Activated CD4-positive, CD25-positive, alpha-beta regulatory T cell treated with anti-CD3 and anti-CD28 coated beads, Interleukin-2, amount 50 U/mL, for 24 hours (primary cell): ENCODE results near the gene STXBP1.

Source experiments
- ATAC-seq, 2 donors: fragments of 150-1000 bp; cut with Tn5 transposase; one replicate each; pipeline ENCODE4 v1.10.0; 2021; ENCODE audit warnings: mild to moderate bottlenecking in 1 of 2, moderate library complexity in 1 of 2

The STXBP1 gene

DNA sequence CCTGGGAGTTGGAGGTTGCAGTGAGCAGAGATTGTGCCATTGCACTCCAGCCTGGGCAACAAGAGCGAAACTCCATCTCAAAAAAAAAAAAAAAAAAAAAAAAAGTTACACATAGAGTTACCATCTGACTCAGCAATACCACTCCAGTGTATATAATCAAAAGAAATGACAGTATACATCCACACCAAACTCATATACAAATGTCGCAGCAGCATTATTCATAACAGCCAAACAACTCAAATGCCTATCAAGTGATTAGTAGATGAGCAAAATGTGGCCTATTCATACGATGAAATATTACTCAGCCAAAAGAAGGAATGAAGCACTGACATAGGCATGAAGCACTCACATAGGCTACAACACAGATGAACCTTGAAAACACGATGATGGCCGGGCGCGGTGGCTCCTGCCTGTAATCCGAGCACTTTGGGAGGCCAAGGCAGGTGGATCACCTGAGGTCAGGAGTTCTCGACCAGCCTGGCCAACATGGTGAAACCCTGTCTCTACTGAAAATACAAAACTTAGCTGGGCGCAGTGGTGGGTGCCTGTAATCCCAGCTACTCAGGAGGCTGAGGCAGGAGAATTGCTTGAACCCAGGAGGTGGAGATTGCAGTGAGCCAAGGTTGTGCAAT, 9.4 kb downstream of the STXBP1 start:
- peak; percentile 64 to 81 for ATAC-seq

GRCh38 chr9:127626752-127627493, 14.8 kb downstream of the STXBP1 start:
- no peak for ATAC-seq

DNA sequence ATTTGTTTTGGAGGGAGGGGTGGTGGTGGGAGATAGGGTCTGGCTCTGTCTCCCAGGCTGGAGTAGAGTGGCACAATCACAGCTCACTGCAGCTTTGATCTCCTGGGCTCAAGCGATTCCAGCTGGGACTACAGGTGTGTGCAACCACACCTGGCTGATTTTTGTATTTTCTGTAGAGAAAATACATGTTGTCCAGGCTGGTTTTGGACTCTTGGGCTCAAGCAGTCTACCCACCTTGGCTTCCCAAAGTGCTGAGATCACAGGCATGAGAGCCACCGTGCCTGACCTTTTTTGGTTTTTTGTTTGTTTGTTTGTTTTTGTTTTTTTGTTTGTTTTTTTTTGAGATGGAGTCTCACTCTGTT, 15.4 kb downstream of the STXBP1 start:
- ATAC-seq: no peak

- ATAC-seq: no peak
Measured at GRCh38 chr9:127628758-127629467, 16.8 kb downstream of the STXBP1 start.

- ATAC-seq: peak in 1 of 2 donors; percentile 25
Measured at GRCh38 chr9:127629468-127630081, 17.5 kb downstream of the STXBP1 start.

- no peak for ATAC-seq
Measured at GRCh38 chr9:127633216-127633862, 21.3 kb downstream of the STXBP1 start.

DNA sequence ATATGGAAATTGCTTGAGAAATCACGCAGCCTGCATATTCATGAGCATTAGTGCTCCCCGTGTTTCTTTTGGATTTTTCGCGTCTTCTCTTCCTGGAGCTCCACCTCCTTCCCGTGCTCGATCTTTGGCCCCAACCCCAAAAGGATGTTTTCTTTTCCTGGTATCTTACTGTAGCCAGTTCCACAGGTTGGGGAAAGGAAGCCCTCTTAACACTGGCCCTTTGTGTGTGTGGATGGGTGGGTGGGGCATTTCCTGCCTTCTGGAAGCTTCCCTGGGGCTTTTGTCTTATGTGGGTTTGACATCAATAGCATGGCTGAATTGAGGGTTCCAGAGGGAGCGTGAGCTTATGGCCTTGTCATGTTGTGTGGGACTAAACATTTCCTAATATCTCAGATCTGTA, 21.9 kb downstream of the STXBP1 start:
- no peak for ATAC-seq

GRCh38 chr9:127634698-127635097, 22.6 kb downstream of the STXBP1 start:
- ATAC-seq: no peak

GRCh38 chr9:127635201-127635735, 23.2 kb downstream of the STXBP1 start:
- no peak for ATAC-seq

DNA sequence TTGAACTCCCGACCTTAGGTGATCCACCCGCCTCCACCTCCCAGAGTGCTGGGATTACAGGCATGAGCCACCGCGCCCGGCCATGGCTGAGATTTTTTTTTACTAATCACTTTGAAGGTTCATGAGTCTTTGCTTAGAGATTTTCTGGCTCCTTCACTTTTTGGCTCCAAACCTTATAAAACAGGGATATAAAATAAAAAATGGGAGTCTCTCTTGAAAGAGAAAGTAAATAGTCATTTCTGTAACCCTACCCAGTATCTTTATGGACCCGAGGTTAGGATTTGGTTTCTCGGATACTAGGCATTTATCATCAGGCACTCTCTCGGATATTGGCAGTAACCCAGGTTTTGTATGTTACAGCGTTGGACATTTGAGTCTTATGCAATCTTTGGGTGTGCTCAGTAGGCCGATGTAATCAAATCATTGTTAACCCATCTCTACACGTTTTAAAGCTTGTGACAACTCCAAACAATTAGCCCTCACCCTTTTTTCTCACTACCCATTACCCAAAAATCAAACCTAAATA, 25.3 kb downstream of the STXBP1 start:
- no peak for ATAC-seq

DNA sequence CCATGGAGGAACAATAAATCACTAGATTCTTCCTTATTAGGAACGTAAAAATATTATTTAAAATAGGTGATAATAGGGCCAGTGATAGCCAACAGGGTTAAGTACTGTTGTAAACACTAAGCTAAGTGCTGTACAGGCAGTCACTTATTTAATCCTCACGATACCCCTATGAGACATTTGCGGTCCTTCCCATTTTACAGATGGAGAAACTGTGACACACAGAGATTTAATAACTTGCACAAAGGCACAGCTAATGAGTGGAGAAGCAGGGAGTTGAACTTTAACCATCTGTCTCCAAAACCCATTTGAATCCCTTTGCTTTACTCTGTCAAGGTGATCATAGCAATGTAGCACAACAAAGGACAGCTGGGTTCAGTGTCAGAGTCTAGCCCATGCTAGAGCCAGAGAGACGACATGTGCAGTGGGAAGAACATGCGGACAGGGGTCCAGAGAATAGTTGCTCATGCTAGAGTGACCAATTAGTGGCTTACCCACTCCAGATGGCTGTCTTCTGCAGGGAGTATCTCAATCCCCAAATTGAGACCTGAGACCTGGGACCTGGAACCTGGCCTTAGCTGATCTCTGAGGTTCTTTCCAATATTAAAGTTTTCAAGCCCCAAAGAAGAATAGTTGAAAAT, 28.9 kb downstream of the STXBP1 start:
- no peak for ATAC-seq

DNA sequence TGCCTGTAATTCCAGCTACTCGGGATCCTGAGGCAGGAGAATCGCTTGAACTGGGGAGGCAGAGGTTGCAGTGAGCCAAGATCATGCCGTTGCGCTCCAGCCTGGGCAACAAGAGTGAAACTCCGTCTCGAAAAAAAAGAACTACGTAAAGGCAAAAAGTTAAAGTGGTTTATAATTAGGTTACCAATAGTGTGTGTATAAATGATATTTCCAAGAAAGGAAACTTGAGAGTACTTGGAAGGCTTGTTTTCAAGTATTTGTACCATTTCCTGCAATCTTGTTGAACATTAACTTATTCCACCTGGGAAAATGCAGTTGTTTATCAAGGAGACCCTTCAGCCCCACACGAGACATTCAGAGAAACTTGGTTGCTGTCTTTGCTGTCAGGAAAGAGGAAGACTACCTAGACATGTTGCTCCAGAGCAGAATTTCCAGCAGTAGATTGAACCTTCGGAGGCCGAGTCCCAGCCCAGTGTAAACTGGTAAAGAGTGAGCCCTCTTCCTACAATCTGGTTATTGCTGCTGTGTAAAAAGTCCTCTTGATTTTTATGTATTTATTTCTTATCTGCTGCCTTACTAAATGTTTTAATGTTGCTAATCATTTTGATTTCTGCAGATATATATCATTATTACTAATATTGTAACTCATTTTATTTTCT, 30.1 kb downstream of the STXBP1 start:
- no peak for ATAC-seq

DNA sequence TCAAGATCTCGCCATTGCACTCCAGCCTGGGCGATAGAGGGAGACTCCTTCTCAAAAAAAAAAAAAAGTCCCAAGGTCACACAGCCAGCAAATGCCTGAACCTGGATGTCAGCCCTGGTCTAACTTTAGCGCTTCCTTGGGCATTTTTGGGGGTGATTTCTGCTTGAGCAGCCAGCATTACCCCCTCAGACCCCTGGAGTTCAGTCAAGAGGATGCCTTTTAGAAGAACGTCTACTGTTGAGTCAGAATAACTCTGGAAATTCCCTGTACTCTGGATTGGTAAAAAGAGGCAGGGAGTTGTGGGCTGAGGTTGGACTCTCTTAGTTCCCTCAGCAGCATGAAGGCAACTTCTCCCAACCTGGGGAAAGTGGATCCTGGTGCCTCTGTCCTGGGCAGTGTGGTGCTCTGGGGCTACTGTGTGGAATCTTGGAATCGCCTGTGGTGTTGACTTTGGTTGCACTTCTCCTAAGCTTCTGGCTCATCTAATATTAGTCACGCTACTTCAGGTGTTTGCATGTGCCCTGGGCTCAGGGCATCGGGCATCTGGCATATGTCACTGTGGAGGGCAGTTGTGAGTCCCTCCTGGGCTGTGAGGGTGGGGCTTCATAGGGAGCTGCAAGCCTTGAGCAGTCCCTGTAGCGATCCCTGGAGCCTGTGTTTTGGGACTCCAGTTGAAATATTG, 32.2 kb downstream of the STXBP1 start:
- no peak for ATAC-seq

- no peak for ATAC-seq
Measured at GRCh38 chr9:127644943-127645342, 32.9 kb downstream of the STXBP1 start.

DNA sequence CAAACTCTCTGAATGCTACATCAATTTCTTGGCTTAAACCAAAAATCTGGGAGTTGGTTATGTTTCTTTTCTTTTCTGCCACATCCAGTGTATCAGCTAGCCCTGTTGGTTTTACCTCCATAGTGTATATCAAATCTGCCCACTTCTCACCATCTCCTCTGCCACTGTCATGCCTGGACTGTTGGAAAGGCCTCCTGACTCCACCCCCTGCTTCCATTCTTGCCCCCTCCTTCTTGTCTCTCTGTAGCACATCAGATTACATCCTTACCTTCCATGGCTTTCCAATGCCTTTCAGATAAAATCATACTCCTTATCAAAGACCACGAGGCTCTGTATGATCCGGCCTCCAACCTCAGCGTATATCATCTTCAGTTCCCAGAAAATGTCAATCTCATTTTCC, 35.4 kb downstream of the STXBP1 start:
- no peak for ATAC-seq

GRCh38 chr9:127650518-127650917, 38.4 kb downstream of the STXBP1 start:
- no peak for ATAC-seq

DNA sequence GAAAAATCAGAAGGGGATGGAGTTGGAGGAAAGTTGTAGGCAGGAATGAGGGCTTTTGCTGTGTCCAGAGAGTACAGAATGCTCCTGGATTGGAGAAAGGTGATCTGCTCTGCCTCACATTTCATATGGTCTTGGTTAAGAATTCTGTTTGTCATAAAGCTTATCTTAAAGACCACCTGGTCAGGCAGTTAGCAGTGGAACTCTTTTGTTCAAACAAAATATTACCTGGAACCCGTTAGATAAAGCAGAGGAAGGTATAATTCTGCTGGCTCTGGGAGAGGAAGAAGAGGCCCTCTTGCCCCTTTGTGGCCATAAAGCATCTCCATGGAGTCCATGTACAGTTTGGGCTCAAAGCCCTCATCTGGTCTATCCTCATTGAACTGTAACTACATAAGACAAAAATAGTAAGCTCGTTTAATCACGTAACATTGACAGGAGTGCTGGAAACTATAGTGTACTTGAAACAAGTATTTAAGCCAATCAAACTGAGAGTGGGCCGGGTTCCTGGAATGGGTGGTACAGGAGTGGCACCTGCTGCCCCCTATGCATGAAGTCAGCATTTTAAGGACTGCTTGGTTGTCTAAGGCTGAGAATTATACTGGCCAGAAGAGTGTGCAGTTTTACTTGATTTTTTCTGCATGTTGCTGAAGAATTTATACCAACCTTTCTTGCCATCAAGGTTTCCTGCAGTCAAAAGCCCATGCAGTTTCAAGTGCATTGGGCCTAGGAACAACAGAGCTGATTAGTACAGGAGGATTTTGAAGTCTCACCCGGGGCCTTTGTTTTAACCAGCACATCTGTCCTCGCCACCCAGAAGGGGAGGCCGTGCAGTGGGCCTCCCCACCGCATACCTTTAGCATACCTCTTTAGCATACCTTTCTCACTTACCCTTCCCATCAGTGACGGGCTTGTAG, 39.9 kb downstream of the STXBP1 start:
- no peak for ATAC-seq

- ATAC-seq: no peak
Measured at GRCh38 chr9:127652733-127653132, 40.7 kb downstream of the STXBP1 start.

GRCh38 chr9:127654619-127655018, 42.5 kb downstream of the STXBP1 start:
- no peak for ATAC-seq

DNA sequence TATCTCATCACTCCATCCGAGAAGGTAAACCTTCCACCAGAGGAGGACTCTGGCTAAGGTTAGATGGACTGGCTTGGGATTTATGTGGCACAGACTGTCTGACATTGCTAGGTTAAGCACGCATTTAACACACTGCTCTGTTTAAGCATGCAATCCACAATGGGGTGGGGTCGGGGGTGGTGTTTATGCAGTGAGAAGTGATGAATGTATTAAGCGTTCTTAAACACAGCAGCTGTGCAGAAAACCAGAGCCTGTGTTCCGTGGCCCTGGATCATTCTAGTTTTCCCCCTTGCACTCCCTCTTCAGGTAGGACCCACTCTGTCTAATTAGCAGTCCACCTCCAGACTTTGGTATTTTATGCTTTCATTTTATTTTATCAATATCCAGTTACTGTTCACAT, 46.4 kb downstream of the STXBP1 start:
- no peak for ATAC-seq
